Cerebellar nuclear complex (tissue), 1 donor: ENCODE data around the gene PDE8A.
"Not testable (repeated sequence)": the region's sequence is repeated elsewhere in the genome, so short reads cannot be mapped to it uniquely, and the experiment has no call there.

Source experiments
- DNase-seq, 2 experiments: peaks; one replicate each; lab custom pipeline; 2025; lab: John Stamatoyannopoulos, UW

PDE8A gene

GRCh38 chr15:84991014-84991712, 9.5 kb downstream of the PDE8A start:
- no peak for DNase-seq

GRCh38 chr15:84992157-84992944, 10.7 kb downstream of the PDE8A start:
- DNase-seq = no peak

- DNase-seq = no peak
Measured at GRCh38 chr15:84996055-84996454, 14.4 kb downstream of the PDE8A start.

GRCh38 chr15:84996714-84997113, 15.1 kb downstream of the PDE8A start:
- not testable (repeated sequence) for DNase-seq

- DNase-seq = not testable (repeated sequence)
Measured at GRCh38 chr15:84997214-84997613, 15.6 kb downstream of the PDE8A start.

GRCh38 chr15:85000189-85000864, 18.7 kb downstream of the PDE8A start:
- no peak for DNase-seq

GRCh38 chr15:85000937-85001336, 19.3 kb downstream of the PDE8A start:
- DNase-seq = no peak

- no peak for DNase-seq
Measured at GRCh38 chr15:85002517-85002916, 20.9 kb downstream of the PDE8A start.

- DNase-seq = no peak
Measured at GRCh38 chr15:85003593-85004312, 22.1 kb downstream of the PDE8A start.

GRCh38 chr15:85004550-85004949, 22.9 kb downstream of the PDE8A start:
- DNase-seq = no peak

GRCh38 chr15:85005319-85005718, 23.7 kb downstream of the PDE8A start:
- DNase-seq = no peak

- no peak for DNase-seq
Measured at GRCh38 chr15:85005746-85006145, 24.1 kb downstream of the PDE8A start.

- no peak for DNase-seq
Measured at GRCh38 chr15:85006201-85006600, 24.5 kb downstream of the PDE8A start.

GRCh38 chr15:85006655-85007054, 25.0 kb downstream of the PDE8A start:
- no peak for DNase-seq

GRCh38 chr15:85007137-85007536, 25.5 kb downstream of the PDE8A start:
- no peak for DNase-seq

- DNase-seq = no peak
Measured at GRCh38 chr15:85007741-85008397, 26.2 kb downstream of the PDE8A start.

GRCh38 chr15:85008474-85009260, 27.0 kb downstream of the PDE8A start:
- DNase-seq = no peak

GRCh38 chr15:85009435-85009834, 27.8 kb downstream of the PDE8A start:
- no peak for DNase-seq

- no peak for DNase-seq
Measured at GRCh38 chr15:85010071-85010385, 28.4 kb downstream of the PDE8A start.

GRCh38 chr15:85010386-85011159, 28.9 kb downstream of the PDE8A start:
- DNase-seq = no peak
